IPS-20b (cell line): ENCODE measurements around the gene MED7.
"Not testable (repeated sequence)": the region's sequence is repeated elsewhere in the genome, so short reads cannot be mapped to it uniquely, and the experiment has no call there.

Experiments used
- H3K27ac ChIP-seq: one replicate; pipeline ENCODE4 v1.5.1; 2013; ENCODE audit warnings: low read length
- H3K27me3 ChIP-seq: 2 replicates; pipeline ENCODE4 v1.6.1; 2013; ENCODE audit warnings: mild to moderate bottlenecking, low read length, inconsistent platforms; ENCODE audit not compliant: insufficient read depth
- H3K36me3 ChIP-seq: 2 replicates; pipeline ENCODE4 v1.6.1; 2013; ENCODE audit warnings: low read depth, mild to moderate bottlenecking, inconsistent platforms, low read length, moderate library complexity; ENCODE audit not compliant: insufficient read depth
- H3K4me1 ChIP-seq: 2 replicates; pipeline ENCODE4 v1.6.1; 2013; ENCODE audit warnings: mild to moderate bottlenecking, control low read depth, inconsistent platforms, low read length, moderate library complexity; ENCODE audit not compliant: insufficient read depth
- H3K4me3 ChIP-seq: 2 replicates; pipeline ENCODE4 v1.5.1; 2013; ENCODE audit warnings: mild to moderate bottlenecking, low read length, inconsistent platforms
- H3K9ac ChIP-seq: 2 replicates; pipeline ENCODE4 v1.6.1; 2013; ENCODE audit warnings: low read depth, mild to moderate bottlenecking, inconsistent platforms, low read length, moderate library complexity
- H3K9me3 ChIP-seq: 2 replicates; pipeline ENCODE4 v1.6.1; 2013; ENCODE audit warnings: mild to moderate bottlenecking, low read depth, low read length, inconsistent platforms; ENCODE audit not compliant: insufficient read depth

Gene MED7

GRCh38 chr5:157142317-157143126 lies at the start of gene MED7:
Gene MED7, minus strand, starts transcription at chr5:157142865. Its CDS starts 3,434 bp downstream, at chr5:157139431.
- H3K9ac ChIP-seq = peak within 1 kb of the TSS; percentile 97
- no peaks in the 10 kb centered on the region for H3K27me3 ChIP-seq
- H3K36me3 ChIP-seq = peaks cover 19% of the 10 kb centered on the region
- no peaks in the 10 kb centered on the region; the same call in 1 of the 2 replicates for H3K4me1 ChIP-seq
- peak within 1 kb of the TSS; percentile 79 for H3K27ac ChIP-seq
- H3K9me3 ChIP-seq = no peaks in the 10 kb centered on the region
- H3K4me3 ChIP-seq = peak within 1 kb of the TSS; percentile 92

GRCh38 chr5:157189223-157189622 lies 46.6 kb upstream of the MED7 start:
- Histone ChIP-seq H3K9me3 (no peaks in the 10 kb centered on the region), H3K4me3 (no peak overlapping the region), H3K36me3 (no peaks in the 10 kb centered on the region), H3K27me3 (peaks cover 66% of the 10 kb centered on the region), H3K27ac (no peak overlapping the region), H3K9ac (no peak overlapping the region), H3K4me1 (no peaks in the 10 kb centered on the region)

- H3K4me3 ChIP-seq = no peak overlapping the region
- H3K36me3 ChIP-seq = no peaks in the 10 kb centered on the region
- H3K27me3 ChIP-seq = peaks cover 70% of the 10 kb centered on the region
- H3K27ac ChIP-seq = no peak overlapping the region
- H3K9me3 ChIP-seq = no peaks in the 10 kb centered on the region
- H3K9ac ChIP-seq = no peak overlapping the region
- no peaks in the 10 kb centered on the region for H3K4me1 ChIP-seq
Measured at GRCh38 chr5:157188270-157188669, 45.6 kb upstream of the MED7 start.

- peaks cover 70% of the 10 kb centered on the region for H3K27me3 ChIP-seq
Measured at GRCh38 chr5:157187046-157187754, 44.5 kb upstream of the MED7 start.

GRCh38 chr5:157186309-157187045 lies 43.8 kb upstream of the MED7 start:
- no peak overlapping the region for H3K4me3 ChIP-seq
- peaks cover 77% of the 10 kb centered on the region for H3K27me3 ChIP-seq
- no peak overlapping the region for H3K9ac ChIP-seq
- H3K27ac ChIP-seq = no peak overlapping the region
- no peaks in the 10 kb centered on the region for H3K4me1 ChIP-seq
- H3K36me3 ChIP-seq = no peaks in the 10 kb centered on the region
- no peaks in the 10 kb centered on the region for H3K9me3 ChIP-seq

More at GRCh38 chr5:157187046-157187754, 44.5 kb upstream of the MED7 start:
- Histone ChIP-seq H3K36me3 (no peaks in the 10 kb centered on the region), H3K9me3 (no peaks in the 10 kb centered on the region), H3K4me3 (no peak overlapping the region), H3K27ac (no peak overlapping the region), H3K9ac (no peak overlapping the region), H3K4me1 (no peaks in the 10 kb centered on the region)

- peaks cover 75% of the 10 kb centered on the region for H3K27me3 ChIP-seq
- not testable (repeated sequence) for H3K9me3 ChIP-seq, H3K27ac ChIP-seq, H3K36me3 ChIP-seq, H3K9ac ChIP-seq, H3K4me3 ChIP-seq, H3K4me1 ChIP-seq
Measured at GRCh38 chr5:157185122-157185521, 42.5 kb upstream of the MED7 start.

GRCh38 chr5:157184117-157184670 lies 41.5 kb upstream of the MED7 start:
- H3K4me1 ChIP-seq = no peaks in the 10 kb centered on the region
- no peak overlapping the region for H3K27ac ChIP-seq
- no peaks in the 10 kb centered on the region for H3K9me3 ChIP-seq
- H3K27me3 ChIP-seq = peaks cover 66% of the 10 kb centered on the region
- no peak overlapping the region for H3K4me3 ChIP-seq
- H3K36me3 ChIP-seq = no peaks in the 10 kb centered on the region
- H3K9ac ChIP-seq = no peak overlapping the region

- H3K27ac ChIP-seq = no peak overlapping the region
- no peak overlapping the region for H3K9ac ChIP-seq
Measured at GRCh38 chr5:157182143-157182757, 39.6 kb upstream of the MED7 start.

GRCh38 chr5:157180374-157181264 lies 38.0 kb upstream of the MED7 start, which contains the start of gene ITK:
Gene ITK, plus strand, starts transcription at chr5:157180840. Its CDS starts 138 bp downstream, at chr5:157180978.
- Histone ChIP-seq H3K27me3 (peaks cover 31% of the 10 kb centered on the region), H3K4me3 (no peak within 1 kb of the TSS), H3K4me1 (no peaks in the 10 kb centered on the region), H3K36me3 (no peaks in the 10 kb centered on the region), H3K9ac (no peak within 1 kb of the TSS), H3K27ac (no peak within 1 kb of the TSS), H3K9me3 (no peaks in the 10 kb centered on the region)

More at GRCh38 chr5:157182143-157182757, 39.6 kb upstream of the MED7 start:
- Histone ChIP-seq H3K9me3 (no peaks in the 10 kb centered on the region), H3K27me3 (peaks cover 47% of the 10 kb centered on the region), H3K36me3 (no peaks in the 10 kb centered on the region), H3K4me3 (no peak overlapping the region), H3K4me1 (no peaks in the 10 kb centered on the region)

GRCh38 chr5:157178966-157179365 lies 36.3 kb upstream of the MED7 start:
- Histone ChIP-seq H3K4me1 (no peaks in the 10 kb centered on the region), H3K27ac (no peak overlapping the region), H3K9ac (no peak overlapping the region), H3K4me3 (no peak overlapping the region), H3K27me3 (peaks cover 19% of the 10 kb centered on the region; the same call in 1 of the 2 replicates), H3K36me3 (no peaks in the 10 kb centered on the region), H3K9me3 (no peaks in the 10 kb centered on the region)
